ENCODE results near the gene PCK2.

The PCK2 gene

GRCh38 chr14:24114532-24115421 lies 20.7 kb downstream of the PCK2 start, which contains the start of the genes DCAF11 and NRL:
DCAF11 (plus strand) TSS chr14:24114777; CDS start chr14:24115595, 818 bp downstream.
NRL (minus strand) TSS chr14:24114949; CDS start chr14:24082848, 32,101 bp downstream.
- TF ChIP-seq CTCF (IDR thresholded peaks at IDR 0.05; ENCODE audit: low read length, missing control alignments): no peak
- DNase-seq (ENCODE audit: low read depth): peak; percentile 100
- H3K4me3 ChIP-seq (replicated peaks; ENCODE audit: low read depth, low read length): peak within 1 kb of the TSS; percentile 96

- no peak for DNase-seq (ENCODE audit: low read depth)
- TF ChIP-seq CTCF (IDR thresholded peaks at IDR 0.05; ENCODE audit: low read length, missing control alignments): no peak
- H3K4me3 ChIP-seq (replicated peaks; ENCODE audit: low read depth, low read length): peak overlapping the region; percentile 96
These were observed 21.5 kb downstream of the PCK2 start for GRCh38 chr14:24115422-24116127.

GRCh38 chr14:24116128-24116814 lies 22.2 kb downstream of the PCK2 start:
- DNase-seq (ENCODE audit: low read depth): no peak
- TF ChIP-seq CTCF (IDR thresholded peaks at IDR 0.05; ENCODE audit: low read length, missing control alignments): no peak
- no peak overlapping the region for H3K4me3 ChIP-seq (replicated peaks; ENCODE audit: low read depth, low read length)

GRCh38 chr14:24117179-24117578 lies 23.1 kb downstream of the PCK2 start:
- H3K4me3 ChIP-seq (replicated peaks; ENCODE audit: low read depth, low read length): no peak overlapping the region
- no peak for TF ChIP-seq CTCF (IDR thresholded peaks at IDR 0.05; ENCODE audit: low read length, missing control alignments)
- no peak for DNase-seq (ENCODE audit: low read depth)

GRCh38 chr14:24119691-24120090 lies 25.6 kb downstream of the PCK2 start:
- no peak for TF ChIP-seq CTCF (IDR thresholded peaks at IDR 0.05; ENCODE audit: low read length, missing control alignments)
- H3K4me3 ChIP-seq (replicated peaks; ENCODE audit: low read depth, low read length): no peak overlapping the region
- DNase-seq (ENCODE audit: low read depth): no peak

GRCh38 chr14:24121210-24121609 lies 27.1 kb downstream of the PCK2 start:
- H3K4me3 ChIP-seq (replicated peaks; ENCODE audit: low read depth, low read length): no peak overlapping the region
- TF ChIP-seq CTCF (IDR thresholded peaks at IDR 0.05; ENCODE audit: low read length, missing control alignments): no peak

More at GRCh38 chr14:24121210-24121609, 27.1 kb downstream of the PCK2 start:
- DNase-seq (ENCODE audit: low read depth): no peak
